GM19099 (cell line): ENCODE data around the gene CLPSL2.

Source experiments
- POLR2A ChIP-seq: IDR thresholded peaks from 3 replicates; pipeline ENCODE4 v1.6.1; 2011; ENCODE audit warnings: low read depth; ENCODE audit not compliant: insufficient read length; ENCODE audit errors: extremely low read depth

CLPSL2 gene

GRCh38 chr6:35737413-35738211 lies 38.8 kb upstream of the CLPSL2 start:
- no peak for TF ChIP-seq POLR2A

GRCh38 chr6:35739645-35740524 lies 36.5 kb upstream of the CLPSL2 start:
- no peak for TF ChIP-seq POLR2A

GRCh38 chr6:35742842-35743241 lies 33.6 kb upstream of the CLPSL2 start:
- no peak for TF ChIP-seq POLR2A

GRCh38 chr6:35745509-35745908 lies 30.9 kb upstream of the CLPSL2 start:
- no peak for TF ChIP-seq POLR2A

- no peak for TF ChIP-seq POLR2A
These were observed 29.9 kb upstream of the CLPSL2 start for GRCh38 chr6:35746516-35746915.

DNA sequence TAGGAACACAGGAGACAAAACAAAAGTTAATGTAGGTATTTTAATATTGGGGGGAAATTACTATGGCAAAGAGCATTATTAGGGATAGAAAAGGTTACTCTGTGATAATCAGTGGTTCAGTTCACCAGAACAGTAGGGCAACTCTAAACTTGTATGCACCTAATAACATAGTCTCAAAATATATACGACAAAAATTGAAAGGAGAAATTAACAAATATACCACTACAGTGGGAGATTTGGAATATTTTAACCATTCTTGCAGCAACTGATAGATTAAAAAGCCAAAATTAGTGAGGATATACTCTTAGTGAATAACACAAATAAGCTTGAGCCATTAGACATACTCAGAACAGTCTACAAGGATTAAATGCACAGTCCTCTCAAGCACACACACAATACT lies 28.5 kb upstream of the CLPSL2 start:
- TF ChIP-seq POLR2A: no peak

GRCh38 chr6:35750557-35750956 lies 25.8 kb upstream of the CLPSL2 start:
- TF ChIP-seq POLR2A: no peak

- TF ChIP-seq POLR2A: no peak
These were observed 24.8 kb upstream of the CLPSL2 start for GRCh38 chr6:35751594-35751993.

DNA sequence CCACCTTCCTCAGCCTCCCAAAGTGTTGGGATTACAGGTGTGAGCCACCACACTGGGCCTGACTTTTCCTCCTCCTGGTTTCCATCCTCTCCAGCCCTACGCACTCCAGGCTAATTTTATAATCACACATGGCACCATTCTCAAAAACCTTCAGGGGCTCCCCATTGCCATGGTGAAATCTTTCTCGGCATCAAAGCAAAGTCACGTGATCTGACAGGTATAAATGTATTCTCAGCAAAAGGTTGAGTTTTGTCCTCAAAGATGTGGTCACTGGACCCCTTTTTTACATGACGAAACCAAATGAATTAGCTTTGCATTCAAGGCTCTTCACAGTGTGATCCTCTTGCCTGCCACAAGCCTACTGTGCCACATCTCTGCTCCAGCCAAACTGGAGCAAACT lies 24.1 kb upstream of the CLPSL2 start:
- no peak for TF ChIP-seq POLR2A

- no peak for TF ChIP-seq POLR2A
These were observed 21.7 kb upstream of the CLPSL2 start for GRCh38 chr6:35754452-35755277.

- no peak for TF ChIP-seq POLR2A
These were observed 21.0 kb upstream of the CLPSL2 start for GRCh38 chr6:35755278-35755924.

GRCh38 chr6:35757456-35758123 lies 18.8 kb upstream of the CLPSL2 start:
- TF ChIP-seq POLR2A: no peak

GRCh38 chr6:35759426-35759825 lies 17.0 kb upstream of the CLPSL2 start:
- no peak for TF ChIP-seq POLR2A

DNA sequence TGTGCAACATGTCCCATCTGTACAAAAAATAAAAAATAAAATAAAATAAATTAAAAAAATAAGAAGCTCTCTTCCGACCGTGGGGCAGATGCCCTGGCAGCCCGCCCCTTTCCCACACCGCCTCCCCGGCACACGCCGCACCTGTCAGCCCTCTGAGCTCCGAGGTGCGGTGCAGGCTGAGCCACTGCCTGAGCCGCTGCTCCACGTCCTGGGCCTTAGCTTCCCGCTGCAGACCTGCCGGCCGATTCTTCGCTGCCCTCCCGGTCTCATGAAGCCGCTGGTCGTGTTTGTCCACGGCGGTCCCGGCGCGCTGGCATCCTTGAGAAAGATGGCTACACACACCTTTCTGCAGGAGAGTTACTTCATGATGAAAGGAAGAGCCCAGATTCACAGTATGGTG lies 10.7 kb upstream of the CLPSL2 start:
- no peak for TF ChIP-seq POLR2A
